ENCODE measurements around the gene FTL.

GRCh38 chr19:48994035-48994386 is 28.9 kb downstream of the FTL start:
- no peak for TF ChIP-seq CTCF (IDR thresholded peaks at IDR 0.05)
- no peak for TF ChIP-seq RAD21 (conservative IDR thresholded peaks at IDR 0.05 in 1 of 2, IDR thresholded peaks at IDR 0.05 in 1 of 2)
- no peak for TF ChIP-seq JUNB (IDR thresholded peaks at IDR 0.05)
- TF ChIP-seq NR3C1 (IDR thresholded peaks at IDR 0.05), result no peak
- no peak for TF ChIP-seq POLR2A (IDR thresholded peaks at IDR 0.05; ENCODE audit: low read length)
- TF ChIP-seq EP300 (IDR thresholded peaks at IDR 0.05), result no peak
- no peak for TF ChIP-seq MAX (IDR thresholded peaks at IDR 0.05)
- no peak for TF ChIP-seq MAFK (IDR thresholded peaks at IDR 0.05; ENCODE audit: partially characterized antibody)
- no peak for TF ChIP-seq ESRRA (IDR thresholded peaks at IDR 0.05; ENCODE audit: borderline replicate concordance, low read length)
